ENCODE data around the gene PKLR.
"Not testable (repeated sequence)": the region's sequence is repeated elsewhere in the genome, so short reads cannot be mapped to it uniquely, and the experiment has no call there.

The PKLR gene

GRCh38 chr1:155250633-155251449 lies 50.4 kb downstream of the PKLR start:
- Mint-ChIP-seq H3K9me3 (no peaks in the 10 kb centered on the region), H3K27me3 (no peaks in the 10 kb centered on the region), H3K36me3 (no peaks in the 10 kb centered on the region), H3K4me1 (peaks cover 28% of the 10 kb centered on the region), H3K4me3 (peak overlapping the region; percentile 61), H3K27ac (no peak overlapping the region)
- peak; percentile 94 for ATAC-seq (ENCODE audit: low read depth)
- DNase-seq (ENCODE audit: low spot score in 2 of 2) = peak; percentile 98

DNA sequence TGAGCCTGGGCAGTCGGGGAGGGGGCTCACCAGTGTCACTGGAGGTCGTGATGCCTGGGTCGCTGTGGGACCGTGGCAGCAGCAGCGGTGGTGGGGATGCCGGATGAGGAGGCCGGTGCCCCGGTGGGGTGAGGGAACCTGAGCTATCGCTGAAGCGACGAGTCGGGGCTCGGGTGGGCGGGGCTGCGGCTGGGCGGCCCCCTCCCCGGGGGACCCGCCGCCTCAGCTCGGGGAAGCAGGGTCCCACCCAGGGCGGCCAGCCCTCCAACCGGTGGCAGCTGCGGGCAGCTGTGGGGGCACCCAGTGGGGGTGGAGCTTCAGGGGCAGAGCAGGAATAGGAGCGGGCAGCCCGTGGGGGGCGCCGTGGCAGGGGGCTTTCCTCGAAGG lies 51.0 kb downstream of the PKLR start:
- DNase-seq (ENCODE audit: low spot score in 2 of 2) (peak in 1 of 2 donors; percentile 28), ATAC-seq (ENCODE audit: low read depth) (peak; percentile 13)
- H3K27me3 Mint-ChIP-seq = no peaks in the 10 kb centered on the region
- H3K9me3 Mint-ChIP-seq = no peaks in the 10 kb centered on the region
- no peak overlapping the region for H3K27ac Mint-ChIP-seq
- no peaks in the 10 kb centered on the region for H3K36me3 Mint-ChIP-seq
- H3K4me1 Mint-ChIP-seq = peaks cover 24% of the 10 kb centered on the region
- peak overlapping the region; percentile 80 for H3K4me3 Mint-ChIP-seq

DNA sequence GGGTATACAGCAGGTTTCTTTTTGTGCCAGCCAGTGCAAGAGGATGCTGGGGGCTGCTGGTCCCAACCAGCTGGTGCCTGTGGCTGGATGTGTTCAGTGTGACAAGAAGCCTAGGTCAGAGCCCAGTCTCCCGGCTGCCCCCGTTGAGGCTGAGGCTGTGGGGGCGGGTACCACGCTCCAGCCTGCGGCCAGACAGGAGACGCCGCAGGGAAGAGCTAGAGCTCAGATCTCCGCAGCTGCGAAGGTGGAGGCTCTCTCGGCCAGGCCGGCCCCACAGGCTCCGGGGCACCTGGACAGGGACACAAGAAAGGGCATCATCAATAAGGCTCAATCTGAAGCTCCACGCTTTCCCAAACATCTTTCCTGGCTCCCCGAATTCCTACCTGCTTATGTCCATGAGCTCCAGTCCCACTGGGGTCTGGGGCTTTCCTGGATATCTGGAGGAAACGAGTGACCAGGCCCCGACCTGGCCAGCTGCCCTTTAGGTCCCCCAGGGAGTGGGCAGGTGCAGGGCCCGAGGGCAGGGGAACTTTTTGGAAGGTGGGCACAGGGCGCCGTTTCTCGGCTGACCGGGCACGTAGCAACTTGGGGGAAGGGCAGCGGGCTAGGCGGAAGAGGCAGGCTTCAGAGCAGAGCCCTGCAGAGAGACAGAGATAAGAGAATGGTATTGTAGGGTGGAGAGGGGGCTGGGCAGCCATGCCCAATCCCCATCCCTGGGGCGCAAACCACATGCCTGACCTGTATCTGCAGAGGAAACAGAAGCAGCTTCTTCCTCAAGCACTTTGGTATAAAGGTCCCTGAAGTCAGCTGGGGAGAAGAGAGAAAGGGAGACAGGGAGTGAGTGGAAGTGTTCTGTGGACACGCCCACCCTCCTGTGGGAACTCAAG lies 53.3 kb downstream of the PKLR start:
- Mint-ChIP-seq H3K9me3 (no peaks in the 10 kb centered on the region), H3K27ac (no peak overlapping the region), H3K4me1 (peaks cover 16% of the 10 kb centered on the region), H3K27me3 (no peaks in the 10 kb centered on the region), H3K36me3 (no peaks in the 10 kb centered on the region), H3K4me3 (no peak overlapping the region)
- ATAC-seq (ENCODE audit: low read depth) (no peak), DNase-seq (ENCODE audit: low spot score in 2 of 2) (no peak)

GRCh38 chr1:155246796-155247195 lies 54.4 kb downstream of the PKLR start:
- ATAC-seq (ENCODE audit: low read depth); H3K4me3 Mint-ChIP-seq; H3K27me3 Mint-ChIP-seq; H3K9me3 Mint-ChIP-seq; H3K36me3 Mint-ChIP-seq; H3K27ac Mint-ChIP-seq; DNase-seq (ENCODE audit: low spot score in 2 of 2): not testable (repeated sequence)
- H3K4me1 Mint-ChIP-seq = peaks cover 16% of the 10 kb centered on the region

DNA sequence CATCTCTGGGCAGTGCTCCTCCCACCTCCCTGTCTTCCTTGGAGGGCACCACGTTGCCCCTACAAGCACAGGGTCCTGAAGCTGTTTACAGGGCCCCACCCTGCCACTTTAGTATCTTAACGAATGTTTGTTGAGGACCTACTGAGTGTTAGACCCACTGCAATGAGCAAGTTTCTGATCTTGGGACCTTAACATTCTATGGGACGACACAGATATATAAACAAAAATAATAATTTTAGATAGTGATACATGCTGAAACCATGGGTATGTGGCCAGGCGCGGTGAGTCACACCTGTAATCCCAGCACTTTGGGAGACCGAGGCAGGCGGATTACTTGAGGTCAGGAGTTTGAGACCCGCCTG lies 56.1 kb downstream of the PKLR start:
- peak overlapping the region; percentile 92 for H3K27ac Mint-ChIP-seq
- ATAC-seq (ENCODE audit: low read depth) (no peak), DNase-seq (ENCODE audit: low spot score in 2 of 2) (no peak)
- no peaks in the 10 kb centered on the region for H3K27me3 Mint-ChIP-seq
- no peaks in the 10 kb centered on the region for H3K36me3 Mint-ChIP-seq
- H3K9me3 Mint-ChIP-seq = no peaks in the 10 kb centered on the region
- peak overlapping the region; percentile 81 for H3K4me3 Mint-ChIP-seq
- peaks cover 25% of the 10 kb centered on the region for H3K4me1 Mint-ChIP-seq

DNA sequence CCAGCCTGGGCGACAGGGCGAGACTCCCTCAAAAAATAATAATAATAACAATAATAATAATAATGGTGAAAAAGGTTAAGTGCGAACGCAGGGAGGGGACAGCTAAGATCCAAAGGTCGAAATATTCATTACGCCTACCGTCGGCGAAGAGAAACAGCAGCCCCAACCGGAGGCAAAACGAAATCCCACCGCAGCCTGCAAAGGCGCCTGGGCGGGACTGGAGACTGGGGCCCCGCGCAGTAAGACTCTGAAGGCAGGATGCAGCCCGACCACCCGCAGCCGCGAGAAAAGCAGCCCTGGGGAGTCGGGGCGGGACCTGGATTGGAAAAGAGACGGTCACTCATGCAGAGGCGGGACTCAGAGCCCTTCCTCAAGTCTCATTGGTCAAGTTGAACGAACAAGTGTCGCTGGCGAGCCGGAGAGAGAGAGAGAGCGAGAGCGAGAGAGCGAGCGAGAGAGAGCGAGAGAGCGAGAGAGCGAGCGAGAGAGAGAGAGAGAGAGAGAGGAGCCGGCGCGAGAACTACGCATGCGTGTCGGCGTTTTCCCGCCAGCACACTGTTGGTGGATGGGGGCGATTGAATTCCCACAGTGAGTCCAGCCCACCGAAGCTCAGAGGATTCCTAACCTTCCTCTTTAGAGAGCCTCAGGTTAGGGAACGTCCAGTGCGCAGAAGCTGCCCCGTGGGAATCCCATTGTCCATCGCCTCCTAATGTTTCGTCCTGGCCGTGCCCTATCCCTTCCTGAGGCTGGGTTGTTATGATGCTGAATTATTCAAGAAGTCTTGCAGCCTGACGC lies 56.7 kb downstream of the PKLR start:
- peak; percentile 91 for ATAC-seq (ENCODE audit: low read depth)
- Mint-ChIP-seq H3K27ac (peak overlapping the region; percentile 92), H3K36me3 (no peaks in the 10 kb centered on the region), H3K9me3 (no peaks in the 10 kb centered on the region), H3K4me1 (peaks cover 23% of the 10 kb centered on the region), H3K27me3 (no peaks in the 10 kb centered on the region), H3K4me3 (peak overlapping the region; percentile 81)
- peak; percentile 84 to 89 for DNase-seq (ENCODE audit: low spot score in 2 of 2)

DNA sequence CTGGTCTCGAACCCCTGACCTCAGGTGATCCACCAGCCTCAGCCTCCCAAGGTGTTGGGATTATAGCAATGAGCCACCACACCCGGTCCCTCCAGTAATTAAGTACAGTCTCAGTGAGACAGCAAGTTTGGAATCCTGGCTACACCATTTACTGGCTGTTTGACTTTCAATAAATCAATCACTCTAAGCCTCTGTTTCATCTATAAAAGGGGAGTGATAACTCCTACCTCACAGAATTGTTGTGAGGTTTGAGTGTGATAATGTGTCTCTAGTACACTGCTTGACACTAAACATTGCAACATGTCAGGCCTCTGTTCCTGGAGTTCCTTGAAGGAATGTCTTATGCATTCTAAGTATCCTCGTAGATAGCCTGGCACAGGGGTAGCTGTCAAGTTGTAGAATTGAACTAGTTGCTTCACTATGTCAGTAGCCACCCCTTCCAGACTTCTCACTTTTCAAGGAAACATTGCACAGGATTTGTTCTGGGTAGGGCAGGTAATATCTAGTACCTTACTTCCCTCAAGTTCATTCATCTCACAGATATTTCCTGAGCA lies 58.4 kb downstream of the PKLR start:
- no peaks in the 10 kb centered on the region for H3K9me3 Mint-ChIP-seq
- ATAC-seq (ENCODE audit: low read depth) = no peak
- no peak for DNase-seq (ENCODE audit: low spot score in 2 of 2)
- H3K27me3 Mint-ChIP-seq = no peaks in the 10 kb centered on the region
- H3K36me3 Mint-ChIP-seq = peaks cover 5% of the 10 kb centered on the region
- peaks cover 25% of the 10 kb centered on the region for H3K4me1 Mint-ChIP-seq
- H3K27ac Mint-ChIP-seq = peak overlapping the region; percentile 92
- peak overlapping the region; percentile 81 for H3K4me3 Mint-ChIP-seq

DNA sequence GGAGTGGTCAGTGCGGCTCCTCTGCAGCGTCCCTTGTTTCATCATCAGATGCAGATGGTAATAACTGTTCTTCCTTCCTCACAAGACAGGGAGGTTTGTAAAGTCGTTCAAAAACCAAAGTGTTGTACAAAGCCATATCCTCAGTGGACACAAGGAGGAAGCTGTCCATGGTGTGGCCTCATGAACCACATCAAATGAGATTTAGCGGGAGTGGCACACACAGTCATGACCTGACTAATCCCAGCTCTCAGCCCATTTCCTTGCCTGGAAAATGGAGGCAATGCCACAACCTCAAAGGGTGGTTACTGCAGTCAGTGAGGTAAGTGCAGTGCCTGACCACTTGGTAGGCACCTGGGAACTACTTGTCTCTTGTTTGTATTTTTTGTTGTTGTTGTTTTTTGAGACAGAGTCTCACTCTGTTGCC lies 59.4 kb downstream of the PKLR start:
- ATAC-seq (ENCODE audit: low read depth) (no peak), DNase-seq (ENCODE audit: low spot score in 2 of 2) (no peak)
- Mint-ChIP-seq H3K4me1 (peaks cover 25% of the 10 kb centered on the region), H3K9me3 (no peaks in the 10 kb centered on the region), H3K27me3 (no peaks in the 10 kb centered on the region), H3K27ac (no peak overlapping the region), H3K4me3 (no peak overlapping the region), H3K36me3 (peaks cover 8% of the 10 kb centered on the region)

- Mint-ChIP-seq H3K36me3 (peaks cover 11% of the 10 kb centered on the region), H3K4me3 (peak overlapping the region; percentile 86), H3K4me1 (peaks cover 25% of the 10 kb centered on the region), H3K27me3 (no peaks in the 10 kb centered on the region), H3K9me3 (no peaks in the 10 kb centered on the region), H3K27ac (peak overlapping the region; percentile 83)
- DNase-seq (ENCODE audit: low spot score in 2 of 2) (peak; percentile 42 to 51), ATAC-seq (ENCODE audit: low read depth) (peak; percentile 31)
These were observed 60.1 kb downstream of the PKLR start for GRCh38 chr1:155241069-155241679.

Measured in memory B cell (primary cell).